ENCODE data around the gene DOHH. TPM values are rescaled to one million over a fixed set of nuclear protein-coding genes. Genes with fewer than 3 reads are reported as not detected.
A peak's percentile ranks its signal among the peaks of the same experiment; 100 is the strongest.

The DOHH gene
- total and polyA plus RNA-seq, 4 experiments from 2014 or later, result 3.1 to 13.0 (median 8.3) TPM

GRCh38 chr19:3518659-3519058, 18.2 kb upstream of the DOHH start:
- DNase-seq, result no peak
- H3K9me3 Mint-ChIP-seq, result no peaks in the 10 kb centered on the region
- peaks cover 18 to 54% (median 28%) of the 10 kb centered on the region in 4 donors for H3K4me1 Mint-ChIP-seq
- Histone ChIP-seq H3K9me3 (ENCODE audit: control insufficient read depth in 1 of 2, low read length in 2 of 2) (no peaks in the 10 kb centered on the region), H3K36me3 (ENCODE audit: insufficient read depth, low read length) (peaks cover 11% of the 10 kb centered on the region), H3K27me3 (ENCODE audit: insufficient read depth, low read length) (no peaks in the 10 kb centered on the region), H3K4me1 (ENCODE audit: insufficient read depth, low read length) (peaks cover 15% of the 10 kb centered on the region), H3K4me3 (ENCODE audit: low read length in 2 of 2) (no peak overlapping the region), H3K27ac (ENCODE audit: low read depth, low read length) (no peak overlapping the region)
- peaks cover 5 to 16% of the 10 kb centered on the region in 2 donors for H3K36me3 Mint-ChIP-seq
- ChIA-PET CTCF (ENCODE audit: partially characterized antibody) (no interaction called here), POLR2A (ENCODE audit: partially characterized antibody) (no interaction called here)
- intact Hi-C loops (cut with micrococcal nuclease), result no loop called here
- no peaks in the 10 kb centered on the region for H3K27me3 Mint-ChIP-seq
- peak overlapping the region in 3 of 7 donors; percentile 18 to 76 (median 68) for H3K27ac Mint-ChIP-seq
- H3K4me3 Mint-ChIP-seq, result no peak overlapping the region

- DNase-seq, result no peak
- Histone ChIP-seq H3K4me3 (ENCODE audit: low read length in 2 of 2) (no peak overlapping the region), H3K27me3 (ENCODE audit: insufficient read depth, low read length) (no peaks in the 10 kb centered on the region), H3K36me3 (ENCODE audit: insufficient read depth, low read length) (peaks cover 7% of the 10 kb centered on the region), H3K9me3 (ENCODE audit: control insufficient read depth in 1 of 2, low read length in 2 of 2) (no peaks in the 10 kb centered on the region), H3K4me1 (ENCODE audit: insufficient read depth, low read length) (peaks cover 15% of the 10 kb centered on the region), H3K27ac (ENCODE audit: low read depth, low read length) (no peak overlapping the region)
- ChIA-PET CTCF (ENCODE audit: partially characterized antibody) (no interaction called here), POLR2A (ENCODE audit: partially characterized antibody) (interaction anchor here (1.1 kb wide), 1 partner anchor 180 kb away, joined by 6 read pairs; no protein-coding TSS in a partner anchor)
- no peaks in the 10 kb centered on the region for H3K27me3 Mint-ChIP-seq
- intact Hi-C loops (cut with micrococcal nuclease), result no loop called here
- peaks cover 19 to 58% (median 31%) of the 10 kb centered on the region in 4 donors for H3K4me1 Mint-ChIP-seq
- no peaks in the 10 kb centered on the region for H3K9me3 Mint-ChIP-seq
- peak overlapping the region in 5 of 7 donors; percentile 18 to 76 (median 68) for H3K27ac Mint-ChIP-seq
- peaks cover 5 to 16% of the 10 kb centered on the region in 2 donors for H3K36me3 Mint-ChIP-seq
- no peak overlapping the region for H3K4me3 Mint-ChIP-seq
Observed at GRCh38 chr19:3518255-3518654, 17.8 kb upstream of the DOHH start.

GRCh38 chr19:3517638-3518037, 17.2 kb upstream of the DOHH start:
- no peak for DNase-seq
- Mint-ChIP-seq H3K27ac (peak overlapping the region in 2 of 7 donors; percentile 64 to 87), H3K4me3 (no peak overlapping the region), H3K36me3 (peaks cover 5 to 16% of the 10 kb centered on the region in 2 donors), H3K4me1 (peaks cover 19 to 60% (median 31%) of the 10 kb centered on the region in 4 donors), H3K27me3 (no peaks in the 10 kb centered on the region), H3K9me3 (no peaks in the 10 kb centered on the region)
- ChIA-PET CTCF (ENCODE audit: partially characterized antibody) (interaction anchor here (2.0 kb wide), 1 partner anchor 32 kb away, joined by 6 read pairs; no protein-coding TSS in a partner anchor), POLR2A (ENCODE audit: partially characterized antibody) (interaction anchor here (1.1 kb wide), 1 partner anchor 179 kb away, joined by 6 read pairs; no protein-coding TSS in a partner anchor)
- Histone ChIP-seq H3K4me3 (ENCODE audit: low read length in 2 of 2) (no peak overlapping the region), H3K27me3 (ENCODE audit: insufficient read depth, low read length) (no peaks in the 10 kb centered on the region), H3K9me3 (ENCODE audit: control insufficient read depth in 1 of 2, low read length in 2 of 2) (no peaks in the 10 kb centered on the region), H3K36me3 (ENCODE audit: insufficient read depth, low read length) (peaks cover 5% of the 10 kb centered on the region), H3K27ac (ENCODE audit: low read depth, low read length) (no peak overlapping the region), H3K4me1 (ENCODE audit: insufficient read depth, low read length) (peaks cover 15% of the 10 kb centered on the region)
- intact Hi-C loops (cut with micrococcal nuclease), result no loop called here

DNA sequence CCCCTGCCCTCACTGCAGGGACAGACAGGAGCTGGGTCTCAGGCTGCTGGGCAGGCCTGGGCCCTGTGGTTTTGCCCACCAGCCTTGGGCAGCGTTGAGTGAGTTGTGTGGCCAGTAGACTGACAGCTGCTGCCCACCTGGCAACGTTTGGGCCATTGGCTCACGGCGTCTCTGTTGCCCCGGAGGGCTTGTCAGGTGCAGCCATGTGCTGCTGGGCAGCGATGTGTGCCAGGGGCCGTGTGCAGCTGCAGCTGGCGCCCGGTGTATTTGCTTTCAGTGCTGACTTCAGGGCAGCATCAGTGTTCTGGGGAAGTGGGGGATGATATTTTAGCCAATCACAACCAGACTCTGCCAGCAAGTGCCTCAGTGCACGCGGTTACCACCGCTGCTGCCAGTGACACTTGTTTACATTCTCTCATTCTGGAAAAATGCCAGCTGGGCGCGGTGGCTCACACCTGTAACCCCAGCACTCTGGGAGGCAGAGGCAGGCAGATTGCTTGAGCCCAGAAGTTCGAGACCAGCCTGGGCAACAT, 16.3 kb upstream of the DOHH start:
- H3K36me3 ChIP-seq (ENCODE audit: insufficient read depth, low read length), result peaks cover 9% of the 10 kb centered on the region
- H3K36me3 Mint-ChIP-seq, result peaks cover 5 to 16% of the 10 kb centered on the region in 2 donors
- POLR2A ChIA-PET (ENCODE audit: partially characterized antibody), result interaction anchor here (1.0 to 1.2 kb wide), 3 partner anchors 10 to 40 kb away, joined by 4 to 5 read pairs (median 4); partner anchors contain the start of gene FZR1

DNA sequence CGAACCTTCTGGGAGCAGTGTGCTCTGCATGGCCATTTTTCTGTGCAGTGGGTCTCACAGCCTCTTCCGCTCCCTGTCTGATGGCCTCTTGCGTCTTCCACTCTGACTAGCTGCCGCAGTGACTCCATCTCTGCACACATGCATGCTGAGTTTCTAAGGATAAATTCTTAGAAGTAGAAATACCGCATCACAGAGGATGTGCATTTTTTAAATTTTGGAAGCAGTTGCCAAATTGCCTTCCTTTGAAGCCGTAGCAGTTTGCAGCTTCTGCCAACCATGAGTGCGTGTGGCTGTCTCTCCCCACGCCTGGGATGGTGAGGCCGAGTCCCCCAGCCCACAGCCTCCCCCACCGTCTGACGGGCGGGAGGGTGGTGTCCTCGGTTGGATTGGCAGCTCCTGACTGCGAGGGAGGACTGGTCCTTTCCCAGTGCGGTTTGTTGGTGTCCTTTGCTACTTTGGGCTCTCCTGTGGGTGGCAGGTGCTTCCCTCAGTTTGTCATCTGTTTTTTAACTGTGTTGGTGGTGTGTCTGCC, 15.5 kb upstream of the DOHH start:
- Histone ChIP-seq H3K27me3 (ENCODE audit: insufficient read depth, low read length) (no peaks in the 10 kb centered on the region), H3K4me3 (ENCODE audit: low read length in 2 of 2) (no peak overlapping the region), H3K9me3 (ENCODE audit: control insufficient read depth in 1 of 2, low read length in 2 of 2) (no peaks in the 10 kb centered on the region), H3K4me1 (ENCODE audit: insufficient read depth, low read length) (peaks cover 19% of the 10 kb centered on the region), H3K27ac (ENCODE audit: low read depth, low read length) (peak overlapping the region; percentile 6), H3K36me3 (ENCODE audit: insufficient read depth, low read length) (peaks cover 9% of the 10 kb centered on the region)
- CTCF ChIA-PET (ENCODE audit: partially characterized antibody), result interaction anchor here (2.0 kb wide), 1 partner anchor 30 kb away, joined by 6 read pairs; no protein-coding TSS in a partner anchor
- H3K9me3 Mint-ChIP-seq, result no peaks in the 10 kb centered on the region
- intact Hi-C loops (cut with micrococcal nuclease), result no loop called here
- DNase-seq, result no peak
- POLR2A ChIA-PET (ENCODE audit: partially characterized antibody), result interaction anchor here (1.1 to 1.3 kb wide), 2 partner anchors 10 to 40 kb away, joined by 4 read pairs; partner anchors contain the start of gene FZR1
- no peaks in the 10 kb centered on the region for H3K27me3 Mint-ChIP-seq
- H3K4me3 Mint-ChIP-seq, result peak overlapping the region in 1 of 8 donors; percentile 13
- H3K4me1 Mint-ChIP-seq, result peaks cover 18 to 69% (median 34%) of the 10 kb centered on the region in 4 donors
- H3K36me3 Mint-ChIP-seq, result peaks cover 2 to 13% of the 10 kb centered on the region in 2 donors
- peak overlapping the region; percentile 44 to 92 (median 78) for H3K27ac Mint-ChIP-seq

More for the DNA sequence above, 16.3 kb upstream of the DOHH start:
- intact Hi-C loops (cut with micrococcal nuclease), result no loop called here
- CTCF ChIA-PET (ENCODE audit: partially characterized antibody), result interaction anchor here (2.0 kb wide), 1 partner anchor 31 kb away, joined by 6 read pairs; no protein-coding TSS in a partner anchor
- Histone ChIP-seq H3K27ac (ENCODE audit: low read depth, low read length) (peak overlapping the region; percentile 6), H3K9me3 (ENCODE audit: control insufficient read depth in 1 of 2, low read length in 2 of 2) (no peaks in the 10 kb centered on the region), H3K27me3 (ENCODE audit: insufficient read depth, low read length) (no peaks in the 10 kb centered on the region), H3K4me1 (ENCODE audit: insufficient read depth, low read length) (peaks cover 19% of the 10 kb centered on the region), H3K4me3 (ENCODE audit: low read length in 2 of 2) (no peak overlapping the region)
- Mint-ChIP-seq H3K27me3 (no peaks in the 10 kb centered on the region), H3K9me3 (no peaks in the 10 kb centered on the region), H3K4me1 (peaks cover 19 to 65% (median 33%) of the 10 kb centered on the region in 4 donors), H3K27ac (peak overlapping the region; percentile 52 to 90 (median 86)), H3K4me3 (peak overlapping the region in 1 of 8 donors; percentile 34)
- peak; percentile 55 to 76 (median 74) for DNase-seq

- Histone ChIP-seq H3K36me3 (ENCODE audit: insufficient read depth, low read length) (peaks cover 12% of the 10 kb centered on the region), H3K9me3 (ENCODE audit: control insufficient read depth in 1 of 2, low read length in 2 of 2) (no peaks in the 10 kb centered on the region), H3K4me1 (ENCODE audit: insufficient read depth, low read length) (peaks cover 29% of the 10 kb centered on the region), H3K27me3 (ENCODE audit: insufficient read depth, low read length) (no peaks in the 10 kb centered on the region), H3K27ac (ENCODE audit: low read depth, low read length) (no peak overlapping the region), H3K4me3 (ENCODE audit: low read length in 2 of 2) (no peak overlapping the region)
- POLR2A ChIA-PET (ENCODE audit: partially characterized antibody), result interaction anchor here (1.3 kb wide), 1 partner anchor 9 kb away, joined by 4 read pairs; the partner anchor contains the start of gene FZR1
- intact Hi-C loops (cut with micrococcal nuclease), result no loop called here
- Mint-ChIP-seq H3K27ac (peak overlapping the region in 2 of 7 donors; percentile 13 to 29), H3K27me3 (no peaks in the 10 kb centered on the region), H3K4me1 (peaks cover 19 to 76% (median 37%) of the 10 kb centered on the region in 4 donors), H3K4me3 (no peak overlapping the region), H3K36me3 (peaks cover 0 to 13% of the 10 kb centered on the region in 2 donors), H3K9me3 (no peaks in the 10 kb centered on the region)
- DNase-seq, result no peak
- CTCF ChIA-PET (ENCODE audit: partially characterized antibody), result no interaction called here
Observed at GRCh38 chr19:3514930-3515329, 14.5 kb upstream of the DOHH start.
